OCI-LY7 (cell line): ENCODE results near the gene TRIAP1. TPM values are rescaled to one million over a fixed set of nuclear protein-coding genes. Genes with fewer than 3 reads are reported as not detected.

Source experiments
- BruUV-seq: library from RNA; stranded (reverse); fragments of 400-500 nt; replicated peaks from 2 replicates; lab custom pipeline; 2021; lab: Mats Ljungman, UMichigan
- CTCF ChIA-PET: fragments of 300-600 bp; sonication (Branson Sonifier 250); formaldehyde crosslinking; loops from one replicate; lab custom pipeline; 2022; ENCODE audit warnings: antibody characterized with exemption; ENCODE audit not compliant: unreplicated experiment; lab: Charles Lee
- POLR2A ChIA-PET: fragments of 300-600 bp; sonication (Branson Sonifier 250); formaldehyde crosslinking; loops from one replicate; lab custom pipeline; 2022; ENCODE audit warnings: antibody characterized with exemption; lab: Charles Lee
- DNase-seq: peaks from one replicate; pipeline ENCODE4 v3.0.0-alpha.2; 2015; ENCODE audit warnings: low spot score
- H2AFZ ChIP-seq: fragments of 200-600 bp; sonication (generic), shearing (Covaris generic); 2 replicates; pipeline ENCODE4 v1.6.1; 2014; ENCODE audit warnings: mild to moderate bottlenecking, antibody characterized with exemption, low read length, moderate library complexity
- H3K27ac ChIP-seq: fragments of 200-600 bp; sonication (generic); 2 replicates; pipeline ENCODE4 v1.5.1; 2014; ENCODE audit warnings: mixed run types, low read depth, mild to moderate bottlenecking, moderate library complexity, low read length, inconsistent platforms; ENCODE audit not compliant: poor library complexity, severe bottlenecking
- H3K36me3 ChIP-seq: fragments of 200-600 bp; sonication (generic); 2 replicates; pipeline ENCODE4 v1.6.1; 2014; ENCODE audit warnings: mild to moderate bottlenecking, antibody characterized with exemption, low read length, moderate library complexity, mixed read lengths; ENCODE audit not compliant: insufficient read depth
- H3K4me1 ChIP-seq: fragments of 200-600 bp; sonication (generic); 2 replicates; pipeline ENCODE4 v1.5.1; 2014; ENCODE audit warnings: mild to moderate bottlenecking, low read length; ENCODE audit not compliant: insufficient read depth, poor library complexity, severe bottlenecking
- H3K4me2 ChIP-seq: fragments of 200-600 bp; sonication (generic); 2 replicates; pipeline ENCODE4 v1.6.1; 2014; ENCODE audit warnings: mild to moderate bottlenecking, low read length
- H3K4me3 ChIP-seq: fragments of 200-600 bp; sonication (generic); 2 replicates; pipeline ENCODE4 v1.5.1; 2014; ENCODE audit warnings: mild to moderate bottlenecking, low read depth, low read length; ENCODE audit not compliant: poor library complexity, severe bottlenecking
- H3K79me2 ChIP-seq: fragments of 200-600 bp; sonication (generic); 2 replicates; pipeline ENCODE4 v1.6.1; 2016; ENCODE audit warnings: low read depth, mild to moderate bottlenecking, low read length, moderate library complexity, mixed read lengths; ENCODE audit not compliant: insufficient read depth
- H3K9me2 ChIP-seq: fragments of 200-600 bp; sonication (generic); 2 replicates; pipeline ENCODE4 v1.6.1; 2016; ENCODE audit warnings: mild to moderate bottlenecking, low read length, mixed read lengths; ENCODE audit not compliant: insufficient read depth
- H3K9me3 ChIP-seq: fragments of 200-600 bp; sonication (generic); 2 replicates; pipeline ENCODE4 v1.6.1; 2014; ENCODE audit warnings: mild to moderate bottlenecking, mixed run types, low read length, mixed read lengths
- H4K20me1 ChIP-seq: fragments of 200-600 bp; sonication (generic); 2 replicates; pipeline ENCODE4 v1.6.1; 2014; ENCODE audit warnings: mild to moderate bottlenecking, antibody characterized with exemption, low read length, moderate library complexity, mixed read lengths; ENCODE audit not compliant: insufficient read depth
- EZH2phosphoT487 ChIP-seq: fragments of 200-600 bp; sonication (generic); IDR thresholded peaks from 2 replicates; pipeline ENCODE4 v1.6.1; 2018; ENCODE audit warnings: low read depth, borderline replicate concordance, mild to moderate bottlenecking, mixed run types, antibody characterized with exemption, low read length, moderate library complexity, mixed read lengths
- intact Hi-C: fragments of 100-400 bp; cut with micrococcal nuclease; formaldehyde crosslinking; loops from one replicate; pipeline ENCODE4 v1.10.0; 2022; ENCODE audit not compliant: unreplicated experiment
- total RNA-seq, 2 experiments: library from RNA; depleted of rRNA in 1 of 2; stranded (reverse); fragments of >200 nt in 1 of 2; shearing (Covaris generic) in 1 of 2; gene quantifications; 2 replicates each; pipeline ENCODE4 v1.2.3, GENCODE V29; 2014 to 2022
- TF ChIP-seq, protein P1 (sequence below): fragments of 200-600 bp; sonication (generic); conservative IDR thresholded peaks from 2 replicates; pipeline ENCODE4 v1.5.1; 2014; ENCODE audit warnings: mild to moderate bottlenecking, antibody characterized with exemption, low read length, moderate library complexity, mixed read lengths

The TRIAP1 gene
- total RNA-seq, 2 experiments from 2014 or later = 23.9 to 25.9 TPM

DNA sequence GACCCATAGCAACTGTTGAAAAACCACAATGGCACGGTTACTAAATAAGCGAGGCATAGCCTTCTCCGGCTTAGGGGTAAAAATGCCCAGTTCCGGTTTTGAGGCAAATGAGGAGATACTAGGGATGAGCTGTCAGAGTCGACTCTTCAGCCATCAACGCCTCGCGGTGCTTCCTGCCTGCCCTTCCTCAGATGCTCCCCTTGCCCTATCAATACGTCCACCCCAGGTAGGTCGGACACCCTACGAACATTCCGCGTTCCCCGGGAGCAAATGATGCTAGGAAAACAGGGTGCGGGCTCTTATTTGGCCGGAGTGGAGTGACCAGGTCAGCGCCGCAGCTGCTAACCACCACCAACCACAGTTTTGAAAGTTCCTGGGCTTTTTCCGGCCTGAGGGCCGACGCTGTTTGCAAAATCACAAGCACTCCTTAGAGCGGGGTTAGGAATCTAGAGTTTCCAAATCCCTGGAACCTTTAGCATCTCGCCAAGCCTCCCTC is 22.2 kb upstream of the TRIAP1 start:
- TF ChIP-seq, protein P1, sequence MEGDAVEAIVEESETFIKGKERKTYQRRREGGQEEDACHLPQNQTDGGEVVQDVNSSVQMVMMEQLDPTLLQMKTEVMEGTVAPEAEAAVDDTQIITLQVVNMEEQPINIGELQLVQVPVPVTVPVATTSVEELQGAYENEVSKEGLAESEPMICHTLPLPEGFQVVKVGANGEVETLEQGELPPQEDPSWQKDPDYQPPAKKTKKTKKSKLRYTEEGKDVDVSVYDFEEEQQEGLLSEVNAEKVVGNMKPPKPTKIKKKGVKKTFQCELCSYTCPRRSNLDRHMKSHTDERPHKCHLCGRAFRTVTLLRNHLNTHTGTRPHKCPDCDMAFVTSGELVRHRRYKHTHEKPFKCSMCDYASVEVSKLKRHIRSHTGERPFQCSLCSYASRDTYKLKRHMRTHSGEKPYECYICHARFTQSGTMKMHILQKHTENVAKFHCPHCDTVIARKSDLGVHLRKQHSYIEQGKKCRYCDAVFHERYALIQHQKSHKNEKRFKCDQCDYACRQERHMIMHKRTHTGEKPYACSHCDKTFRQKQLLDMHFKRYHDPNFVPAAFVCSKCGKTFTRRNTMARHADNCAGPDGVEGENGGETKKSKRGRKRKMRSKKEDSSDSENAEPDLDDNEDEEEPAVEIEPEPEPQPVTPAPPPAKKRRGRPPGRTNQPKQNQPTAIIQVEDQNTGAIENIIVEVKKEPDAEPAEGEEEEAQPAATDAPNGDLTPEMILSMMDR = no peak
- no peak for TF ChIP-seq EZH2phosphoT487

DNA sequence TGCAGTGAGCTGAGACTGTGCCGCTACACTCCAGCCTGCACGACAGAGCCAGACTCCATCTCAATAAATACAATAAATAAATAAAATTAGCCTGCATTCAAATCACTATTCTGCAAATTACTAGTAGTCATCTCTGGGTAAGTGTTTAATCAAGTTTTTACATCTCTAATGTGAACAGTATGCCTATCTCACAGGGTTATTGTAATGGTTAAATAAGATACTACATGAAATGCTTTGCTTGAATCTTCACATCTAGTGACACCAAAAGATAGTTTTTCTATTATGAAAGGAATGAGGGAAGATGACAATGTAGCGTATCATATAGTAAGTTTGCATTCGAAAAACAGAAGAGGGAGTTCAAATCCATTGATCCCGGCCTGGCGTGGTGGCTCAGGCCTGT is 21.3 kb upstream of the TRIAP1 start:
- Histone ChIP-seq H3K36me3 (peaks cover 64% of the 10 kb centered on the region), H3K9me2 (no peaks in the 10 kb centered on the region), H4K20me1 (peaks cover 33% of the 10 kb centered on the region), H3K4me2 (peak overlapping the region; percentile 100), H3K79me2 (peaks cover 63% of the 10 kb centered on the region), H3K27ac (no peak overlapping the region), H3K9me3 (no peaks in the 10 kb centered on the region), H3K4me3 (peak overlapping the region; percentile 98), H3K4me1 (peaks cover 46% of the 10 kb centered on the region), H2AFZ (no peak overlapping the region)
- CTCF ChIA-PET = interaction anchor here (1.0 kb wide), 1 partner anchor 36 kb away, joined by 6 read pairs; no protein-coding TSS in a partner anchor
- DNase-seq = no peak
- POLR2A ChIA-PET = interaction anchor here (1.7 to 2.0 kb wide), 2 partner anchors 9 to 29 kb away, joined by 4 to 5 read pairs; no protein-coding TSS in a partner anchor
- intact Hi-C loops = loop anchor here (2.0 kb wide), 1 partner anchor 29 kb away; the partner anchor contains the start of gene COX6A1
- TF ChIP-seq, protein P1 = no peak
- TF ChIP-seq EZH2phosphoT487 = no peak
- BruUV-seq = no TSS peak

More for the DNA sequence above, 22.2 kb upstream of the TRIAP1 start:
- no peaks in the 10 kb centered on the region for H3K9me3 ChIP-seq
- peaks cover 55% of the 10 kb centered on the region for H3K36me3 ChIP-seq
- H3K4me2 ChIP-seq = peak overlapping the region; percentile 100
- H3K9me2 ChIP-seq = no peaks in the 10 kb centered on the region
- intact Hi-C loops = no loop called here
- peaks cover 46% of the 10 kb centered on the region for H3K4me1 ChIP-seq
- no peak overlapping the region for H2AFZ ChIP-seq
- peak overlapping the region; percentile 98 for H3K4me3 ChIP-seq
- DNase-seq = peak; percentile 46
- ChIA-PET CTCF (no interaction called here), POLR2A (interaction anchor here (0.7 to 1.7 kb wide), 7 partner anchors 10 to 213 kb away, joined by 3 to 5 read pairs (median 4); partner anchors contain the start of gene RNF10)
- peak overlapping the region; percentile 69 for H3K27ac ChIP-seq
- BruUV-seq = TSS peak; percentile 46
- peaks cover 26% of the 10 kb centered on the region for H4K20me1 ChIP-seq
- H3K79me2 ChIP-seq = peaks cover 59% of the 10 kb centered on the region
